GM23338 (cell line): ENCODE results near the gene OPRM1. TPM values are rescaled to one million over a fixed set of nuclear protein-coding genes. Genes with fewer than 3 reads are reported as not detected.

Experiments
- CREB1 ChIP-seq: fragments of 250-450 bp; sonication (Bioruptor Pico); IDR thresholded peaks from 2 replicates; pipeline ENCODE4 v1.5.0; 2020; ENCODE audit warnings: low read depth, mild to moderate bottlenecking, moderate library complexity
- EZH2 ChIP-seq: fragments of 200-600 bp; sonication (generic); IDR thresholded peaks from one replicate; pipeline ENCODE4 v1.8.0; 2017; ENCODE audit warnings: antibody characterized with exemption, mild to moderate bottlenecking, low read depth; ENCODE audit not compliant: unreplicated experiment
- EZH2phosphoT487 ChIP-seq: fragments of 200-600 bp; sonication (generic); IDR thresholded peaks from one replicate; pipeline ENCODE4 v1.8.1; 2018; ENCODE audit warnings: antibody characterized with exemption; ENCODE audit not compliant: unreplicated experiment
- JUNB ChIP-seq: IDR thresholded peaks from one replicate; pipeline ENCODE4 v1.6.1; 2016; ENCODE audit warnings: antibody characterized with exemption; ENCODE audit not compliant: unreplicated experiment
- POLR2AphosphoS5 ChIP-seq: IDR thresholded peaks from 2 replicates; pipeline ENCODE4 v1.6.1; 2016; ENCODE audit warnings: antibody characterized with exemption, low read depth
- STAT1 ChIP-seq: IDR thresholded peaks from one replicate; pipeline ENCODE4 v1.6.1; 2016; ENCODE audit warnings: antibody characterized with exemption; ENCODE audit not compliant: unreplicated experiment
- ZNF114 ChIP-seq: fragments of 250-450 bp; sonication (Bioruptor Pico); IDR thresholded peaks from 2 replicates; pipeline ENCODE4 v1.5.0; 2020; ENCODE audit warnings: mild to moderate bottlenecking, moderate library complexity
- polyA plus RNA-seq: library from polyadenylated mRNA; unstranded; fragments of >200 nt; fragmentation: Nextera tagmentation; extraction: Ambion mirVana; gene quantifications from 2 replicates; pipeline ENCODE4 v1.2.1, GENCODE V29; 2016
- total RNA-seq: library from RNA; depleted of rRNA; stranded (reverse); fragments of >200 nt; shearing (Covaris generic); gene quantifications from 2 replicates; pipeline ENCODE4 v1.2.3, GENCODE V29; 2014
- TF ChIP-seq, protein P1 (sequence below): fragments of 250-450 bp; sonication (Bioruptor Pico); IDR thresholded peaks from 2 replicates; pipeline ENCODE4 v1.5.0; 2020; ENCODE audit warnings: mild to moderate bottlenecking, moderate library complexity
- TF ChIP-seq, protein P2 (sequence below), 2 experiments: fragments of 200-600 bp in 1 of 2; sonication (generic) in 1 of 2; conservative IDR thresholded peaks; 2 replicates each; pipeline versions ENCODE4 v1.5.1 to v1.6.1; 2016 to 2017; ENCODE audit warnings: antibody characterized with exemption in 2 of 2, low read depth in 2 of 2, mild to moderate bottlenecking in 2 of 2, moderate library complexity in 1 of 2

The OPRM1 gene
- total and polyA plus RNA-seq, 2 experiments from 2014 or later = 0.52 TPM; not detected in 1

DNA sequence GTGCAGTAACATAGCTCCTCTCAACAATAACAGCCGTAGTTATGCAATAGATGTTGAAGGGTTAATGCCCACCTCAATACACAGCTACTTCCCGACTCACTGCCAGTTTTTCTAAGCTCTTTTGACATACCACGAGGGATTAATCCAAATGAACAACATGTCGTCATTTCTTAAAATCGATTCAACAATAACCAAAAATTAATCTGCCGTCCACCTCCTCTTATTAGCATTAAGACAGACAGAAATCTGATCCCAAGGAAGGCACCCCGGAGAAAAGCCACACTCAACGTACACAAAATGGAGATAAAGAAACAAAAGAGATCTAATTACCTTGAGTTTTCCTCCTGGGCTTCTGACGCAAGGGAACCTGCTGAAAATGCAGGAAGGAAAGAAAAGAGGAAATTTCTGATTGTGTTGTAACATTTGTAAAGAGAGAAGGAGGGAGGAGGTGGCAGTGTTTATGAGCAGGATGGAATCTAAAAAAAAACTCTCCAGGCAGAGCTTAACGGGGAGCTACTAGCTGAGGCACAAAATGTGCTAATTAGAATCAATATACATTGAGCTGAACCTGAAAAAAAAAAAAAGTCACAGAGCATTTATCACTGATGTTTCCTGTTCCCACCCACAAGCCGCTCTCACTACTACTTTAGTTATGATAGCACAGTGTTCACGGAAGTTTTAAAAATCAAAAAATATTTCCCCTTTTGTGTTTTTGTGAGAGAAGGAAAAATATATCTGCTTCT is 208.2 kb downstream of the OPRM1 start (continued):
- TF ChIP-seq, protein P1, sequence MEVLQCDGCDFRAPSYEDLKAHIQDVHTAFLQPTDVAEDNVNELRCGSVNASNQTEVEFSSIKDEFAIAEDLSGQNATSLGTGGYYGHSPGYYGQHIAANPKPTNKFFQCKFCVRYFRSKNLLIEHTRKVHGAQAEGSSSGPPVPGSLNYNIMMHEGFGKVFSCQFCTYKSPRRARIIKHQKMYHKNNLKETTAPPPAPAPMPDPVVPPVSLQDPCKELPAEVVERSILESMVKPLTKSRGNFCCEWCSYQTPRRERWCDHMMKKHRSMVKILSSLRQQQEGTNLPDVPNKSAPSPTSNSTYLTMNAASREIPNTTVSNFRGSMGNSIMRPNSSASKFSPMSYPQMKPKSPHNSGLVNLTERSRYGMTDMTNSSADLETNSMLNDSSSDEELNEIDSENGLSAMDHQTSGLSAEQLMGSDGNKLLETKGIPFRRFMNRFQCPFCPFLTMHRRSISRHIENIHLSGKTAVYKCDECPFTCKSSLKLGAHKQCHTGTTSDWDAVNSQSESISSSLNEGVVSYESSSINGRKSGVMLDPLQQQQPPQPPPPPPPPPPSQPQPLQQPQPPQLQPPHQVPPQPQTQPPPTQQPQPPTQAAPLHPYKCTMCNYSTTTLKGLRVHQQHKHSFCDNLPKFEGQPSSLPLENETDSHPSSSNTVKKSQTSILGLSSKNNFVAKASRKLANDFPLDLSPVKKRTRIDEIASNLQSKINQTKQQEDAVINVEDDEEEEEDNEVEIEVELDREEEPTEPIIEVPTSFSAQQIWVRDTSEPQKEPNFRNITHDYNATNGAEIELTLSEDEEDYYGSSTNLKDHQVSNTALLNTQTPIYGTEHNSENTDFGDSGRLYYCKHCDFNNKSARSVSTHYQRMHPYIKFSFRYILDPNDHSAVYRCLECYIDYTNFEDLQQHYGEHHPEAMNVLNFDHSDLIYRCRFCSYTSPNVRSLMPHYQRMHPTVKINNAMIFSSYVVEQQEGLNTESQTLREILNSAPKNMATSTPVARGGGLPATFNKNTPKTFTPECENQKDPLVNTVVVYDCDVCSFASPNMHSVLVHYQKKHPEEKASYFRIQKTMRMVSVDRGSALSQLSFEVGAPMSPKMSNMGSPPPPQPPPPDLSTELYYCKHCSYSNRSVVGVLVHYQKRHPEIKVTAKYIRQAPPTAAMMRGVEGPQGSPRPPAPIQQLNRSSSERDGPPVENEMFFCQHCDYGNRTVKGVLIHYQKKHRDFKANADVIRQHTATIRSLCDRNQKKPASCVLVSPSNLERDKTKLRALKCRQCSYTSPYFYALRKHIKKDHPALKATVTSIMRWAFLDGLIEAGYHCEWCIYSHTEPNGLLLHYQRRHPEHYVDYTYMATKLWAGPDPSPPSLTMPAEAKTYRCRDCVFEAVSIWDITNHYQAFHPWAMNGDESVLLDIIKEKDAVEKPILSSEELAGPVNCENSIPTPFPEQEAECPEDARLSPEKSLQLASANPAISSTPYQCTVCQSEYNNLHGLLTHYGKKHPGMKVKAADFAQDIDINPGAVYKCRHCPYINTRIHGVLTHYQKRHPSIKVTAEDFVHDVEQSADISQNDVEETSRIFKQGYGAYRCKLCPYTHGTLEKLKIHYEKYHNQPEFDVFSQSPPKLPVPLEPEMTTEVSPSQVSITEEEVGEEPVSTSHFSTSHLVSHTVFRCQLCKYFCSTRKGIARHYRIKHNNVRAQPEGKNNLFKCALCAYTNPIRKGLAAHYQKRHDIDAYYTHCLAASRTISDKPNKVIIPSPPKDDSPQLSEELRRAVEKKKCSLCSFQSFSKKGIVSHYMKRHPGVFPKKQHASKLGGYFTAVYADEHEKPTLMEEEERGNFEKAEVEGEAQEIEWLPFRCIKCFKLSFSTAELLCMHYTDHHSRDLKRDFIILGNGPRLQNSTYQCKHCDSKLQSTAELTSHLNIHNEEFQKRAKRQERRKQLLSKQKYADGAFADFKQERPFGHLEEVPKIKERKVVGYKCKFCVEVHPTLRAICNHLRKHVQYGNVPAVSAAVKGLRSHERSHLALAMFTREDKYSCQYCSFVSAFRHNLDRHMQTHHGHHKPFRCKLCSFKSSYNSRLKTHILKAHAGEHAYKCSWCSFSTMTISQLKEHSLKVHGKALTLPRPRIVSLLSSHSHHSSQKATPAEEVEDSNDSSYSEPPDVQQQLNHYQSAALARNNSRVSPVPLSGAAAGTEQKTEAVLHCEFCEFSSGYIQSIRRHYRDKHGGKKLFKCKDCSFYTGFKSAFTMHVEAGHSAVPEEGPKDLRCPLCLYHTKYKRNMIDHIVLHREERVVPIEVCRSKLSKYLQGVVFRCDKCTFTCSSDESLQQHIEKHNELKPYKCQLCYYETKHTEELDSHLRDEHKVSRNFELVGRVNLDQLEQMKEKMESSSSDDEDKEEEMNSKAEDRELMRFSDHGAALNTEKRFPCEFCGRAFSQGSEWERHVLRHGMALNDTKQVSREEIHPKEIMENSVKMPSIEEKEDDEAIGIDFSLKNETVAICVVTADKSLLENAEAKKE = no peak
- TF ChIP-seq EZH2 = no peak
- TF ChIP-seq POLR2AphosphoS5 = no peak
- TF ChIP-seq ZNF114 (CRISPR knock-in tag) = no peak
- TF ChIP-seq JUNB = no peak
- no peak for TF ChIP-seq CREB1 (CRISPR knock-in tag)
- TF ChIP-seq STAT1 = no peak
- no peak for TF ChIP-seq EZH2phosphoT487
- TF ChIP-seq, protein P2, sequence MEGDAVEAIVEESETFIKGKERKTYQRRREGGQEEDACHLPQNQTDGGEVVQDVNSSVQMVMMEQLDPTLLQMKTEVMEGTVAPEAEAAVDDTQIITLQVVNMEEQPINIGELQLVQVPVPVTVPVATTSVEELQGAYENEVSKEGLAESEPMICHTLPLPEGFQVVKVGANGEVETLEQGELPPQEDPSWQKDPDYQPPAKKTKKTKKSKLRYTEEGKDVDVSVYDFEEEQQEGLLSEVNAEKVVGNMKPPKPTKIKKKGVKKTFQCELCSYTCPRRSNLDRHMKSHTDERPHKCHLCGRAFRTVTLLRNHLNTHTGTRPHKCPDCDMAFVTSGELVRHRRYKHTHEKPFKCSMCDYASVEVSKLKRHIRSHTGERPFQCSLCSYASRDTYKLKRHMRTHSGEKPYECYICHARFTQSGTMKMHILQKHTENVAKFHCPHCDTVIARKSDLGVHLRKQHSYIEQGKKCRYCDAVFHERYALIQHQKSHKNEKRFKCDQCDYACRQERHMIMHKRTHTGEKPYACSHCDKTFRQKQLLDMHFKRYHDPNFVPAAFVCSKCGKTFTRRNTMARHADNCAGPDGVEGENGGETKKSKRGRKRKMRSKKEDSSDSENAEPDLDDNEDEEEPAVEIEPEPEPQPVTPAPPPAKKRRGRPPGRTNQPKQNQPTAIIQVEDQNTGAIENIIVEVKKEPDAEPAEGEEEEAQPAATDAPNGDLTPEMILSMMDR (conservative IDR thresholded peaks at IDR 0.05; ENCODE audit: low read depth in 2 of 2) = no peak
